ENCODE measurements around the gene PTPRM. TPM values are rescaled to one million over a fixed set of nuclear protein-coding genes. Genes with fewer than 3 reads are reported as not detected.

Gene PTPRM
- total RNA-seq, 1 donor from 2014 or later = 102 TPM

- ATAC-seq (peak; percentile 37), DNase-seq (ENCODE audit: missing footprints) (no peak)
- intact Hi-C loops (cut with DNase I) = no loop called here
Measured at GRCh38 chr18:7592305-7593071, 25.4 kb downstream of the PTPRM start.

- no peak for ATAC-seq
- DNase-seq (ENCODE audit: missing footprints) = no peak
- intact Hi-C loops (cut with DNase I) = no loop called here
Measured at GRCh38 chr18:7593218-7593819, 26.2 kb downstream of the PTPRM start.

GRCh38 chr18:7596147-7596546 lies 29.0 kb downstream of the PTPRM start:
- intact Hi-C loops (cut with DNase I) = no loop called here
- no peak for DNase-seq (ENCODE audit: missing footprints)
- peak; percentile 40 for ATAC-seq

GRCh38 chr18:7597500-7597899 lies 30.4 kb downstream of the PTPRM start:
- no peak for DNase-seq (ENCODE audit: missing footprints)
- intact Hi-C loops (cut with DNase I) = no loop called here
- no peak for ATAC-seq

GRCh38 chr18:7598167-7599047 lies 31.3 kb downstream of the PTPRM start:
- ATAC-seq (no peak), DNase-seq (ENCODE audit: missing footprints) (no peak)
- intact Hi-C loops (cut with DNase I) = no loop called here

GRCh38 chr18:7600036-7600435 lies 32.9 kb downstream of the PTPRM start:
- DNase-seq (ENCODE audit: missing footprints) (no peak), ATAC-seq (no peak)
- intact Hi-C loops (cut with DNase I) = no loop called here

GRCh38 chr18:7600528-7601245 lies 33.6 kb downstream of the PTPRM start:
- peak; percentile 58 for DNase-seq (ENCODE audit: missing footprints)
- intact Hi-C loops (cut with DNase I) = no loop called here
- ATAC-seq = no peak

- ATAC-seq (peak; percentile 38), DNase-seq (ENCODE audit: missing footprints) (no peak)
- intact Hi-C loops (cut with DNase I) = no loop called here
Measured at GRCh38 chr18:7601246-7601615, 34.1 kb downstream of the PTPRM start.

- no peak for ATAC-seq
Measured at GRCh38 chr18:7601936-7602335, 34.8 kb downstream of the PTPRM start.

GRCh38 chr18:7603259-7604000 lies 36.3 kb downstream of the PTPRM start:
- ATAC-seq (no peak), DNase-seq (ENCODE audit: missing footprints) (no peak)
- intact Hi-C loops (cut with DNase I) = no loop called here

More at GRCh38 chr18:7601936-7602335, 34.8 kb downstream of the PTPRM start:
- no peak for DNase-seq (ENCODE audit: missing footprints)
- intact Hi-C loops (cut with DNase I) = no loop called here

- intact Hi-C loops (cut with DNase I) = no loop called here
- no peak for DNase-seq (ENCODE audit: missing footprints)
- no peak for ATAC-seq
Measured at GRCh38 chr18:7604361-7604760, 37.2 kb downstream of the PTPRM start.

- no peak for ATAC-seq
- no peak for DNase-seq (ENCODE audit: missing footprints)
- intact Hi-C loops (cut with DNase I) = loop anchor here (5.0 kb wide), 1 partner anchor 38 kb away; the partner anchor contains the start of gene PTPRM
Measured at GRCh38 chr18:7605705-7606104, 38.6 kb downstream of the PTPRM start.

GRCh38 chr18:7607540-7608173 lies 40.5 kb downstream of the PTPRM start:
- DNase-seq (ENCODE audit: missing footprints) = no peak
- intact Hi-C loops (cut with DNase I) = loop anchor here (5.0 kb wide), 1 partner anchor 40 kb away; the partner anchor contains the start of gene PTPRM
- ATAC-seq = peak; percentile 89

GRCh38 chr18:7608174-7608550 lies 41.0 kb downstream of the PTPRM start:
- DNase-seq (ENCODE audit: missing footprints) = no peak
- no peak for ATAC-seq
- intact Hi-C loops (cut with DNase I) = loop anchor here (5.0 kb wide), 1 partner anchor 41 kb away; the partner anchor contains the start of gene PTPRM

- DNase-seq (ENCODE audit: missing footprints) (no peak), ATAC-seq (peak; percentile 76)
- intact Hi-C loops (cut with DNase I) = loop anchor here (5.0 kb wide), 1 partner anchor 41 kb away; the partner anchor contains the start of gene PTPRM
Measured at GRCh38 chr18:7608781-7609201, 41.7 kb downstream of the PTPRM start.

- DNase-seq (ENCODE audit: missing footprints) (no peak), ATAC-seq (no peak)
- intact Hi-C loops (cut with DNase I) = loop anchor here (5.0 kb wide), 1 partner anchor 42 kb away; the partner anchor contains the start of gene PTPRM
Measured at GRCh38 chr18:7609617-7610016, 42.5 kb downstream of the PTPRM start.

- no peak for DNase-seq (ENCODE audit: missing footprints)
- intact Hi-C loops (cut with DNase I) = no loop called here
- no peak for ATAC-seq
Measured at GRCh38 chr18:7614042-7614441, 46.9 kb downstream of the PTPRM start.

Measured in Right ventricle myocardium inferior (tissue), 1 donor.